HG02610 (cell line): ENCODE results near the gene FTCD.

ENCODE experiments used
- ATAC-seq: cut with Tn5 transposase; IDR thresholded peaks from one replicate; pipeline ENCODE4 v1.9.1; 2021; ENCODE audit warnings: mild to moderate bottlenecking, moderate library complexity; ENCODE audit not compliant: unreplicated experiment

The FTCD gene

DNA sequence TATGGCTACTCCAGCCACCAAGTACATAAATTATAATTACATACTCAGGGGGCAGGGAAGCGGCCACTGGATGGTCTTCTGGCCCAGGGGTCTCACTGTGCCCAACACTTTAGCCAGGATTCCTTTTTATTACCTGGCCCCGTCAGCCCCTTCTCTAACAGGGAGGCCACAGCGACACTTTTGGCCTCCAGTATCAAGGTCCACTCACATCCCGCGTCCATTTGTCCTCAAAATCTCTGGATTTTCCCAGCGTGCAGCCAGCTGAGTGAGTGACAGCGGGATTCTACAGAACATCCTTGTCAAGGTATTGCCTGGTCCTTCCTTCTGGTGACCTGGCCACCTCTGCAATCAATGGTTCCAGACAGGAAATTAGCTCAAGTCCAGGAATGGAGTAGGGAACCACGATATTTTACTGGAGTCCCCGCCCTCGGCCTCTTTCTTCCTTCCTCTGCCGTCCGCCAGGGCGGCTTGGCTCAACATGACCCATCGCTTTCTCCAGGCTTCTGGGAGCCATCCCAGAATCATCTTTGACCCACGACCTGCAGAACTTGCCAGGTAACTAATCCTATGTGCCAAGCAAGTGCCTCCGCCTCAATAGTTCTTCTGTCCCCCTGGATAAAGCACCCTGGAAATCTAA lies 60.2 kb downstream of the FTCD start:
- no peak for ATAC-seq

DNA sequence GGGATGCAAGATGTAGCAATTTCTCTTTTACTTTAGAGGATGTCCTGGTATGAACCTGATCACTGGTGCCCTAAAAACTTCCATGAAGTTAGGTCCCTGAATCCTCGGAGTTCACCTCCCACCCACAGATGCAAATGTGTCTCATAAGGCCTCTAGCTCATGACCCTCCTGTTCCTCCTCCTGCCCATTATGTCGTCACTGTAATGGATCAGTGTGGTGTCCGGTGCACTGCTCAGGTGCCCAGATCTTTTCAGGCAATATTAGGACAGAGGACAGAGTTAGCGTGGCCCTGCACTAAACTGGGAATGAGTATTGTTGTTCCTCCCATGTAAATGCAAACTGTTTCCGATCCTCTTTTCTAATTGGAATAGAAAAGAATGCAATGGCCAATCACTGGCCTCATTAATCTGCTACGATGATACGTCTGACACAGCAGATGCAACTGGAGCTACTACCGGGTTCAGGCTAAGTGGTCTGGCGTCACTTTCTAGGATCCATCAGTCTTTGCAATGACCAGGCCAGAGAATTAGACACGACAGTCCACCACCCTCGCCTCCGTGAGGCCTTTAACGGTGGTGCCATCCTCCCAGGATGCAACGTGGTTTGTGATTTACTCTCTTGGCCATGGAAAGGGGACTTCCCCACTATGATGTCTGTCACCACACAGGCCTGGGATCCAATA lies 60.8 kb downstream of the FTCD start:
- ATAC-seq, result no peak

DNA sequence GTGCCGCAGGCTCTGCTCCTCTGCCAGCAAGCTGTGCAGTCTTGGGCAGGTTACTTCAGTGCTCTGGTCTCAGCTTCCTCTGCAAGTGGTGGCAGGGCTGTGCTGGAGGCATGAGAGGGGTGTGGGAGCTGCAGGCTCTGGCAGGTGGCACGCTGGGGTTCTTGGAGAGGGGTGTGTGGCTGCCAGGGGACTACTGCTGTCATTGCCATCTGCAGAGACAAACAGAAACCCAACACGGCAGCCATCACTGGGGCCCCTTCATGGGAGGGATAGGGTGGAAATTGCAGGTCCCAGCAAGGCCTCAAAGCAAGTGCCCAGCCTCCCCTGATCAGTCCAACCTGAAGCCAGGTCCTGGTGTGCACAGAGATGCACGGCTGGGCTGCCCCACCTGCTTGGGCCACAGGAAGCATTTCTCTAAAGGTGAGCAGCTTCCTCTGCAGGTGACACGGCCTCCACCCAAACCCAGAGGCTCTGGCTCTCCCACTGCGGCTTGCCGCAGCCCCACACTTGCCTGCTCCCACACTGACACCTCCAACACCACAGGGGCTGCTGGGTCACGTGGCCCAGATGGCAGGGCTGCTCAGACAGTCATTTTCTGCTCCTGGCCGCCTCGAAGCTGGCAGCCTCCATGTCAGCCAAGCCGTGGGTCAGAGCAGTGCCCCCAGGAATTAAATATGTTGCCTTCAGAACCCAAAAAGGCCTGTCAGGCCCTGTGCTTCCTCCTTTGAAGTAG lies 61.5 kb downstream of the FTCD start:
- ATAC-seq, result no peak

DNA sequence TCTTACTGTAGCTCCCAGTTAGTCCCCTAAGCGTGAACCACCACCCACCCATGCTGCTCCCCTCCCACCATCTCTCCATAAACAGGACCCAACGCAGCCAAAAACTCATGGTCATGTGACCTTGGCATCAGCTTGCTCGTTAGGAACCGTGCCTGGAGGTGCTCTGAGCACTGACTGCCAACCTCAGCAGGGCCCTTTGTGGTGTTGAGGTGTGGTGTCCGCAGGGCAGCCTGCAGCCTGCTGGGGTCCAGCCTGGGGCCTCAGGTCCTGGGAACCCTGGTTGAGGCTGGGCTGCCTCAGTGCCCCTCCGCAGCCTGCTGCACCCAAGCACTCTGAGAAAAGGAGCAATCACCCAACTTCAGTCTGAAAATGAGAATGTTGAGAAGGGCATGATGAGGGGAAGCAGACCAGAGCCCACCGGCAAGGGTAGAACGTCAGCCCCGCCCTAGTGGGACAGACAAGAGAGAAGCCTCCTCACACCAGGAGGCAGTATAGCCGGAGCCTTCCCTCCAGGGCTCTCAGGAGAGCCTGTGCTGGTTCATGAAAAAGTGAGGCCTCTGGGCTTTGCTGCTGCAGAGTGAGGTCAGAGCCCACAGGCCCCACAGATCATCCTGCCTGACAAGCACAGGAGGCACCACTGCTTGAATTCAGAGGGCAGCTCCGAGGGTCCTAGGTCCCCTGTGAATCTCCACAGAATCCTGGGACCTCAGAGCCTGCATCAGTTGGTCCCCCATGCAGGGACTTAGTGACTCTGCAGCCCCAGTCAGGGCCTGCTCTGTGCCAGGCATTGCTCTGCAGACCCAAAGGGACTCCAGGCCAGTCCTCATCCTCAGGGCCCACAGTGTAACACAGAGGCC lies 62.3 kb downstream of the FTCD start:
- ATAC-seq, result no peak

DNA sequence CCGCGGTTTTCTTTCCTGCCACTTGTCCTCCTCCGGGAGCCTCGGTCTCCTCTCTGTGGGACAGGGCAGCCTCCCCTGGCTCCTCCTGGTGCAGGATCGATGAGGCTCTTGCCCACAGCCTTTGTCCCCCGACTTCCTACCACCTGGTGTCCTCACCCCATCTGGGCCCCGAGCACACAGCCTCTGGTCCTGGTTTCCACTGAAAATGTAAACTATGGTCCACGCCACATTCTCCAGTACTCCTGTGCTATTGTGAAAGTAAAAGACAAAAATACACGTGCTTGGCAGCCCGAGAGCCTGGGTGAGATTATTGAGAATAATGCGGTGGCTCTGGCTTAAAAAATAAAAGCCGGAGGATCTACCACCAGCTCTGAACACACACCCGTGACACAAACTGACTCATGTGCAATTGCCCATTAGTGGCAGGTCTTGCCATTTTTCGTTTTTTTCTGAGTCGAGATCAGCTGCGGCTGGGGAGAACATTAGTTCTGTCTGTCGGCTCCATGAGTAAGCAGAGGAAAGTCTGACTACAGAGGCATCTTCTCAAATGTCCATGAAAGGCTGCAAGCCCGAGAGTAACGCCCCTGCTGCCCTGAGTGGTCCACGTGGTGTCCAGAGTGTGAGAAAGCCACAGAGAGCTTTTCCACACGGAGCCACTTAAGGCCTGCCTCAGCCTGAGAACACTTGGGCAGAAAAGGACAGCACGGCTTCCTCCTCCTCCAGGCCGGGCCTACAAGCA lies 63.2 kb downstream of the FTCD start:
- no peak for ATAC-seq

DNA sequence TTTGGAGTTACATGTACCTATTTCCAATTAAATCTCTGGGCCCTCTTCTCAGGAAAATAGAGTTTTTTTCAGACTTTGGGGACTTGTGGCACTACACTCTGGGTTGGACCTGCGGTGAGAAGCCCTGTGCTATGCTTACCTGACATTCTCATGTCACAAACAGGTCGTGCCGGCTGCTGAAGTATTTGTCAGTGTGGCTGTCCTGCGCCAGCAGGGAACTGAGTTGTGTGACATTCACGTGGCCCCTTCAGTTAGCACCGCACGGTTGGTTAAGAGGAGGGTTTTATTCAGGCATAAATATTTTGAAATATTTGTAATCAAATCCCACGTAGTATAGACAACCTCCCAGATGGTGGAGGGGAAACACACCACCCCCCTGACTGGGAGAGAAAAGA lies 63.8 kb downstream of the FTCD start:
- no peak for ATAC-seq

DNA sequence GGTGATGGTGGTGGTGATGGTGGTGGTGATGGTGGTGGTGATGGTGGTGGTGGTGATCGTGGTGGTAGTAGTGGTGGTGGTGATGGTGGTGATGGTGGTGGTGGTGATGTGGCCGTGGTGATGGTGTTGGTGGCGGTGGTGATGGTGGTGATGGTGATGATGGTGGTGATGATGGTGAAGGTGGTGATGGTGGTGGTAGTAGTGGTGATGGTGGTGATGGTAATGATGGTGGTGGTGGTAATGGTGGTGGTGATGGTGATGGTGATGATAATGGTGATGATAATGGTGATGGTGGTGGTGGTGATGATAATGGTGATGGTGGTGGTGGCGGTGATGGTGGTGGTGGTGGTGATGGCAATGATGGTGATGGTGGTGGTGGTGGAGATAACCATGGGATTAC lies 64.3 kb downstream of the FTCD start:
- no peak for ATAC-seq

DNA sequence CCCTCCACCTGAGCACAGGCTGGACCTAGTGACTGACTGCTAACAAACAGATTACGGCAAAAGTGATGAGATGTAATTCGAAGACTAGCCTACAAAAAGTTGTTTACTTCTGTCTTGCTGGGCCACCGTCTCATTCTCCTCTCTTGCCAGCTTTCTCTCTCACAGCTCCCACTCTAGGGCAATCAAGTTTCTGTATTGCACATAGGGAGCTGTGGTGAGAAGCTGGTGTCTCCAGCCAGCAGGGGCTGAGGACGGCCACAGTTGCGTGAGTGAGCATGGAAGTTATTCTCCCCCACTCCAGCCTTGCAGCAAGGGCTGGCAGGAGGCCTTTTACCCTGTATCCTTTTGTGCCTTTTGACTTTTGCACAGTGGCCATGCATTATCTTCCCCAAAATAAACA lies 66.1 kb downstream of the FTCD start:
- no peak for ATAC-seq

DNA sequence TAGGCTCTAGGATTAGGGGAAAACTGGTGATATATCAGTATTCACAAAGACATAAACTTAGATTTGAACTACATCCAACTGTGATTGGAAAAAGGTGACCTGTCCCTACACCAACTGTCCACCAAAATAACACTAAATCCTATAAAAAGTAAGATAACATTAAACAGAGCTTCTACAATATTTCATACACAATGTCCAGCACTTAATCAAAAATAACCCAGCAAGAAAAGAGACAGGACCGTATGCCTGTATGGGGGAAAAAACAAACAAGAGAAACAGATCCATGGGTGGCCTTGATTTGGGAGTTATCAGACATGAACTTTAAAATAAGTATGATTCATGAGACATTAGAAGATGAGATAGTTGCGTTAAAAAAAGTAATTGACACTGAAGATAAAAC lies 67.2 kb downstream of the FTCD start:
- ATAC-seq, result no peak

DNA sequence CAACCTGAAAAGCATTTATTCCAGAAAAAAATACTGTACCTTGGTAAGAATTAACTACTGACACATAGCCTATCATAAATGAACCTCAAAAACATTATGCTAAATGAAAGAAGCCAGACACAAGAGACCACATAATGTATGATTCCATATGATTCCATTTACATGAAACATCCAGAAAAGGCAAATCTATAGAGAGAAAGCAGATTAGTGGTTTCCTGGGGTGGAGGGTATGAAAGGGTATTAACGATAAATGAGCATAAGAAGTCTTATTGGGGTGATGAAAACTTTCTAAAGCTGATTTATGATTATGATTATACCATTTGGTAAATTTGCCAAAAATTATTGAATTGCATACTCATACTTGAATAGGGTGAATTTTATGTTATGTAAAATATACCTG lies 67.7 kb downstream of the FTCD start:
- ATAC-seq, result no peak
